ENCODE results near the gene ADISSP. TPM values are rescaled to one million over a fixed set of nuclear protein-coding genes. Genes with fewer than 3 reads are reported as not detected.

Gene ADISSP
- total RNA-seq, 4 donors from 2014 or later = 5.9 to 16.4 (median 9.6) TPM

DNA sequence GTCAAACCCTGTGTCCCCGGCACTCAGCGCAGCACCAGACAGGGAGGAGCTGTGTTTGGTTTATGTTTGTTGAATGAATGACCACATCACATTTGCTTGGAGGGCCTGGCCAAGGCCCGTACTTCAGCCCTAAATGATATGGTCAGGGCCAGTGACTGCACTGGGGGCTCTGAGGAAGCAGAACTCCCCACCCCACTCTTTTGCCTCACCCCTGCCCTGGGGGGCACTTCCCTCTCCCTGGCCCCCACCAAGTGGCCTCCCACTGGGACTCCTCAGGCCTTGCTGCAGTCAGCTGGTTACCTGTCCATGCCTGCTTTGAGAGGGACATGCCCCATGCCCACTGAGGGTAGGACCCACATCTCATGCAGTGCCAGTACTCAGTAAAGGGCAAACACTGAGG is 2.9 kb downstream of the ADISSP start:
- intact Hi-C loops (cut with DNase I; ENCODE audit: low total_unique reads) = loop anchor here (5.0 to 10.0 kb wide), 2 partner anchors 87 to 360 kb away; partner anchors contain the start of gene DNAAF9
- no peak for DNase-seq
- H3K36me3 ChIP-seq = no peaks in the 10 kb centered on the region

DNA sequence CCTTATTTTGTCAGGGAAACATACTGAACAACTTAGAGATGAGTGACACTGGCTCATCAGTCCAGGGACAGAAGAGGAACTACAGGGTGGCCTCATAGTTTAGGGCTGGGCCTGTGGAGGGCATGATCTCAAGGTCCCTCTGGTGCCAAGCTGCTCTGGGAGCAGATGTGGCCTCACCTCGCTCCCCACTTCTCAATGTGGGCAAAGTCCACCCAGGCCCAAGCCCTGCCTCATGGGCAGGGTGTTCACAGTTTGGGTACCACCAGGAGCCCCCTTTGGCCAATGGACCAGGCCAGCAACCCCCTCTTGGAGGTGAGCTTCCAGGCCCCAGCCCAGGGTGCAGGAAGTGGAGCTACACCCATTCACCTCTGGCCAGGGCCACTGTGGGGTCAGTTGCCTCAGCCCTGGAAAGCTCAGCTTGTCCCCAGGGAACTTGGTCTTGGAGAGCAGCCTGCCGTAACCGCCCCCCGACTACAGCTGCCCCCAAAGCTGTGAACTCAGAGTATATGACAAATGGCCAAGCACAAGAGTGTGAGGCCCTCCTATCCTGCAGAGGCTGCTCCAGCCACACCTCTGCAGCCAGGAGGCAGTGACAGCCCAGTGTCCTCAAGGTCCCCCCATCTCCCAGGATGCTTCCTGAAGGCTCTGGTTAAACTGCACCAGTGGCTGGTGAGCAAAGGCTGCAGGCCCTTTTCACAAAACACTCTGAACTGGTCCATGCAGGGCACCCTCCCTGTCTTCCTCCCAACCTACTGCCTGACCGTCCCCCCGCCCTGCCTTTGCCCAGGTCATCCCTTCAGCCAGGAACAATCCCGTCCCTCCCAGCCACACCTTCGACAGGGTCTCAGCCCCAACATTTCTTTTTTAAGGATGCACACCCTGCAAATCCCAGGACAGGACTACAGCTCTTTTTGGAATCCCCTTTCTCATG is 3.6 kb downstream of the ADISSP start:
- no peak for TF ChIP-seq POLR2A (IDR thresholded peaks at IDR 0.05)
- TF ChIP-seq, protein P1, sequence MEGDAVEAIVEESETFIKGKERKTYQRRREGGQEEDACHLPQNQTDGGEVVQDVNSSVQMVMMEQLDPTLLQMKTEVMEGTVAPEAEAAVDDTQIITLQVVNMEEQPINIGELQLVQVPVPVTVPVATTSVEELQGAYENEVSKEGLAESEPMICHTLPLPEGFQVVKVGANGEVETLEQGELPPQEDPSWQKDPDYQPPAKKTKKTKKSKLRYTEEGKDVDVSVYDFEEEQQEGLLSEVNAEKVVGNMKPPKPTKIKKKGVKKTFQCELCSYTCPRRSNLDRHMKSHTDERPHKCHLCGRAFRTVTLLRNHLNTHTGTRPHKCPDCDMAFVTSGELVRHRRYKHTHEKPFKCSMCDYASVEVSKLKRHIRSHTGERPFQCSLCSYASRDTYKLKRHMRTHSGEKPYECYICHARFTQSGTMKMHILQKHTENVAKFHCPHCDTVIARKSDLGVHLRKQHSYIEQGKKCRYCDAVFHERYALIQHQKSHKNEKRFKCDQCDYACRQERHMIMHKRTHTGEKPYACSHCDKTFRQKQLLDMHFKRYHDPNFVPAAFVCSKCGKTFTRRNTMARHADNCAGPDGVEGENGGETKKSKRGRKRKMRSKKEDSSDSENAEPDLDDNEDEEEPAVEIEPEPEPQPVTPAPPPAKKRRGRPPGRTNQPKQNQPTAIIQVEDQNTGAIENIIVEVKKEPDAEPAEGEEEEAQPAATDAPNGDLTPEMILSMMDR (IDR thresholded peaks at IDR 0.05 in 4 of 5, conservative IDR thresholded peaks at IDR 0.05 in 1 of 5) = no peak
- peak overlapping the region in 2 of 4 donors; percentile 44 to 46 for H3K27ac ChIP-seq
- intact Hi-C loops (cut with DNase I; ENCODE audit: low total_unique reads) = loop anchor here (10.0 kb wide), 1 partner anchor 359 kb away; the partner anchor contains the start of gene DNAAF9
- in situ Hi-C loops (cut with MboI; ENCODE audit: low sequenced_read_pairs in 4 of 4) = loop anchor here in 1 of 4 donors (25.0 kb wide), 1 partner anchor 323 kb away; no protein-coding TSS in a partner anchor
- no peaks in the 10 kb centered on the region for H3K36me3 ChIP-seq
- no peaks in the 10 kb centered on the region for H3K27me3 ChIP-seq
- H3K4me1 ChIP-seq = peaks cover 10 to 22% of the 10 kb centered on the region in 2 donors
- no peak overlapping the region for H3K4me3 ChIP-seq
- no peaks in the 10 kb centered on the region for H3K9me3 ChIP-seq
- ATAC-seq (no peak), DNase-seq (no peak)

More for the DNA sequence above, 2.9 kb downstream of the ADISSP start:
- ATAC-seq = no peak
- TF ChIP-seq POLR2A (IDR thresholded peaks at IDR 0.05) = no peak
- TF ChIP-seq, protein P1 (IDR thresholded peaks at IDR 0.05 in 4 of 5, conservative IDR thresholded peaks at IDR 0.05 in 1 of 5) = no peak
- peak overlapping the region in 3 of 4 donors; percentile 35 to 46 (median 44) for H3K27ac ChIP-seq
- peaks cover 12 to 23% of the 10 kb centered on the region in 2 donors for H3K4me1 ChIP-seq
- in situ Hi-C loops (cut with MboI; ENCODE audit: low sequenced_read_pairs in 4 of 4) = loop anchor here in 1 of 4 donors (25.0 kb wide), 1 partner anchor 323 kb away; no protein-coding TSS in a partner anchor
- no peaks in the 10 kb centered on the region for H3K27me3 ChIP-seq
- no peaks in the 10 kb centered on the region for H3K9me3 ChIP-seq
- H3K4me3 ChIP-seq = no peak overlapping the region

DNA sequence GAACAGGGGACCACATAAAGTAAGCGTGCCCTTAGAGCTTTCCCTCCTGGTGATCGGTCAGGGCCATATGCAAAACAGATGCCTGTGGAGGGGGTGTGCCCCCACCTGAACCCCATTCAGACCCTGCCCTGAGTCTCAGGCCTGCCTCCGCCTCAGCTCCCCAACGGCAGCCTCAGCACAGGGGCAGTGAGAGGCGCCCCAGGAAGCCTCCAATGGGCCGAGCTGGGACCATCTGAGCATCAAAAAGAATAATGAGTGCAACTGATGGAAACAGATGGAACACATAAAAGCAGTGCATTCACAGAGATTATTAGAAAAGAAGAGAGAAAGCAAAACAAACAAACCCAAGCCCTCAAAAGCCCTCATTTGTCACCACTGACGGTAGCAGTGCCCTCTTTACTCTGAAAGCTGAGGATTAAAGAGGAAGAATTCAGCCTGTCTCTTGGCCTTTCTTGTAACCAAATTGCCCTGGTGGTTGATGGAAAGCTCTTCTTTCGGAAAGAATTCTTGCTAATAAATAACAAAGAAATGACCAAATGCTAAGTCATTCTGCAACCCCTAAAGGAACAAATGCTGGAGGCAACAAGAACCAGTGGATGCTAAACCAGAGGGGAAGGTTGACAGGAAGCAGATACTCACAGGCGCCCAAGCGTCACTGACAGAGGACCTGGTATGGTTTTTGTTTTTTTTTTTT is 6.8 kb downstream of the ADISSP start:
- no peak for ATAC-seq
- peak overlapping the region in 1 of 4 donors; percentile 22 for H3K27ac ChIP-seq

DNA sequence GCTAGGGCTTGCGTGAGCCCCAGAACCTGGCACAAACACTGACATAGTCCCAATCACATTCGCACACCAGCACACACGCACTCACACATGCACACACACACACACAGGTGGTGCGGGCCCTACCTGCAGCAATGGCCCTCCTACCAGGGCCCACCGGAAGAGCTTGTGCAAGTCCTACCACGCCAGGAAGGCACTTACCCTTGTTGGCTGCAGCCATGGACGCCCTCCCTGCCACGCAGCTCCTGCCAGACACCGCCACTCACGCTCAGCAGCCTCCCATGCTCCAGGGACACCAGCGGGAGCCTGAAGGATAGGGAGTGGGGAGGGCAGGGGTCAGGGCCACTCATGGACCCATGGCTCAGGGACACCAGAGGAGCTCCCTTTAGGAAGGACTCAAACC is 7.7 kb downstream of the ADISSP start:
- TF ChIP-seq POLR2A (IDR thresholded peaks at IDR 0.05) = no peak
- TF ChIP-seq, protein P1 (IDR thresholded peaks at IDR 0.05 in 4 of 5, conservative IDR thresholded peaks at IDR 0.05 in 1 of 5) = no peak
- H3K9me3 ChIP-seq = no peaks in the 10 kb centered on the region
- intact Hi-C loops (cut with DNase I; ENCODE audit: low total_unique reads) (loop anchor here (10.0 kb wide), 1 partner anchor 355 kb away; the partner anchor contains the start of gene DNAAF9), in situ Hi-C loops (cut with MboI; ENCODE audit: low sequenced_read_pairs in 4 of 4) (loop anchor here in 1 of 4 donors (25.0 kb wide), 1 partner anchor 327 kb away; no protein-coding TSS in a partner anchor)
- H3K27ac ChIP-seq = peak overlapping the region in 2 of 4 donors; percentile 46 to 65
- DNase-seq (no peak), ATAC-seq (no peak)
- no peaks in the 10 kb centered on the region for H3K27me3 ChIP-seq
- H3K4me1 ChIP-seq = no peaks in the 10 kb centered on the region
- no peak overlapping the region for H3K4me3 ChIP-seq
- H3K36me3 ChIP-seq = no peaks in the 10 kb centered on the region

More for the DNA sequence above, 6.8 kb downstream of the ADISSP start:
- intact Hi-C loops (cut with DNase I; ENCODE audit: low total_unique reads) = loop anchor here (10.0 kb wide), 1 partner anchor 356 kb away; the partner anchor contains the start of gene DNAAF9
- in situ Hi-C loops (cut with MboI; ENCODE audit: low sequenced_read_pairs in 4 of 4) = loop anchor here in 1 of 4 donors (25.0 kb wide), 1 partner anchor 326 kb away; no protein-coding TSS in a partner anchor
- no peak for TF ChIP-seq POLR2A (IDR thresholded peaks at IDR 0.05)
- TF ChIP-seq, protein P1 (IDR thresholded peaks at IDR 0.05 in 4 of 5, conservative IDR thresholded peaks at IDR 0.05 in 1 of 5) = no peak
- Histone ChIP-seq H3K9me3 (no peaks in the 10 kb centered on the region), H3K4me3 (no peak overlapping the region), H3K4me1 (no peaks in the 10 kb centered on the region), H3K27me3 (no peaks in the 10 kb centered on the region), H3K36me3 (no peaks in the 10 kb centered on the region)
- no peak for DNase-seq
